ENCODE results near the gene CELF3. TPM values are rescaled to one million over a fixed set of nuclear protein-coding genes. Genes with fewer than 3 reads are reported as not detected.

Gene CELF3
- total and polyA plus RNA-seq, 2 donors (not counting 1 experiment from before 2014, with no cell fraction given) = not detected

- Histone ChIP-seq H3K27me3 (replicated peaks in 1 of 4; ENCODE audit: control extremely low read depth in 1 of 4, control insufficient read depth in 3 of 4, insufficient read depth in 4 of 4, low read length in 3 of 4) (peaks cover 0 to 6% (median 1%) of the 10 kb centered on the region in 4 experiments), H4K20me1 (ENCODE audit: control insufficient read depth, insufficient read depth, low read length, poor library complexity, severe bottlenecking) (no peaks in the 10 kb centered on the region), H3K4me2 (replicated peaks; ENCODE audit: low read depth, low read length, poor library complexity, severe bottlenecking) (no peak overlapping the region), H3K9me3 (ENCODE audit: control extremely low read depth in 1 of 3, control insufficient read depth in 2 of 3, insufficient read depth in 1 of 3, low read length in 2 of 3) (peaks cover 0 to 17% (median 12%) of the 10 kb centered on the region in 3 donors), H3K4me3 (ENCODE audit: control extremely low read depth in 1 of 5, extremely low read depth in 1 of 5, insufficient read depth in 1 of 5, low read depth in 2 of 5, low read length in 4 of 5) (no peak overlapping the region), H3K9ac (ENCODE audit: low read length) (no peak overlapping the region), H3K36me3 (replicated peaks in 1 of 2; ENCODE audit: control extremely low read depth in 1 of 2, control insufficient read depth in 1 of 2, extremely low read depth in 1 of 2, insufficient read depth in 2 of 2, low read length in 1 of 2) (no peaks in the 10 kb centered on the region), H3K27ac (ENCODE audit: low read length in 2 of 2) (no peak overlapping the region), H3K4me1 (ENCODE audit: control insufficient read depth in 2 of 2, insufficient read depth in 2 of 2, low read length in 2 of 2) (no peaks in the 10 kb centered on the region), H2AFZ (ENCODE audit: insufficient read depth, low read depth, low read length, poor library complexity, severe bottlenecking) (no peak overlapping the region), H3K79me2 (ENCODE audit: control insufficient read depth, insufficient read depth, low read length) (no peaks in the 10 kb centered on the region)
- ChIA-PET CTCF (no interaction called here), POLR2A (no interaction called here)
- Mint-ChIP-seq H3K4me1 (no peaks in the 10 kb centered on the region), H3K4me3 (no peak overlapping the region), H3K27ac (no peak overlapping the region), H3K9me3 (ENCODE audit: insufficient read depth) (peaks cover 12% of the 10 kb centered on the region), H3K27me3 (no peaks in the 10 kb centered on the region)
- TF ChIP-seq CTCF (IDR thresholded peaks at IDR 0.05) (no peak), EZH2 (IDR thresholded peaks at IDR 0.05; ENCODE audit: borderline replicate concordance, insufficient read depth, low read depth, low read length, poor library complexity, severe bottlenecking) (no peak)
- ATAC-seq (ENCODE audit: low read depth) (no peak), DNase-seq (no peak)
- 57% methylated on average over 3 of the region's 3 CpGs for WGBS (ENCODE audit: insufficient coverage)
- intact Hi-C loops (cut with micrococcal nuclease) = no loop called here
Measured at GRCh38 chr1:151739590-151740355, 23.2 kb upstream of the CELF3 start.

- H3K9ac ChIP-seq (ENCODE audit: low read length) = no peak overlapping the region
- peaks cover 12% of the 10 kb centered on the region for H3K9me3 Mint-ChIP-seq (ENCODE audit: insufficient read depth)
- H3K4me3 ChIP-seq (ENCODE audit: control extremely low read depth in 1 of 5, extremely low read depth in 1 of 5, insufficient read depth in 1 of 5, low read depth in 2 of 5, low read length in 4 of 5) = no peak overlapping the region
- ChIA-PET POLR2A (no interaction called here), CTCF (no interaction called here)
- no peak overlapping the region for H3K4me3 Mint-ChIP-seq
- TF ChIP-seq CTCF (IDR thresholded peaks at IDR 0.05) = no peak
- TF ChIP-seq EZH2 (IDR thresholded peaks at IDR 0.05; ENCODE audit: borderline replicate concordance, insufficient read depth, low read depth, low read length, poor library complexity, severe bottlenecking) = no peak
- intact Hi-C loops (cut with micrococcal nuclease) = no loop called here
- no peaks in the 10 kb centered on the region for H4K20me1 ChIP-seq (ENCODE audit: control insufficient read depth, insufficient read depth, low read length, poor library complexity, severe bottlenecking)
- DNase-seq = no peak
- ATAC-seq (ENCODE audit: low read depth) = no peak
- H2AFZ ChIP-seq (ENCODE audit: insufficient read depth, low read depth, low read length, poor library complexity, severe bottlenecking) = no peak overlapping the region
- H3K36me3 ChIP-seq (replicated peaks in 1 of 2; ENCODE audit: control extremely low read depth in 1 of 2, control insufficient read depth in 1 of 2, extremely low read depth in 1 of 2, insufficient read depth in 2 of 2, low read length in 1 of 2) = no peaks in the 10 kb centered on the region
- peaks cover 16% of the 10 kb centered on the region for H3K27me3 Mint-ChIP-seq
- no peaks in the 10 kb centered on the region for H3K79me2 ChIP-seq (ENCODE audit: control insufficient read depth, insufficient read depth, low read length)
- H3K4me1 Mint-ChIP-seq = no peaks in the 10 kb centered on the region
- H3K9me3 ChIP-seq (ENCODE audit: control extremely low read depth in 1 of 3, control insufficient read depth in 2 of 3, insufficient read depth in 1 of 3, low read length in 2 of 3) = peaks cover 0 to 17% (median 12%) of the 10 kb centered on the region in 3 donors
- peaks cover 0 to 7% (median 1%) of the 10 kb centered on the region in 4 experiments for H3K27me3 ChIP-seq (replicated peaks in 1 of 4; ENCODE audit: control extremely low read depth in 1 of 4, control insufficient read depth in 3 of 4, insufficient read depth in 4 of 4, low read length in 3 of 4)
- H3K27ac Mint-ChIP-seq = no peak overlapping the region
- no peak overlapping the region for H3K4me2 ChIP-seq (replicated peaks; ENCODE audit: low read depth, low read length, poor library complexity, severe bottlenecking)
- H3K4me1 ChIP-seq (ENCODE audit: control insufficient read depth in 2 of 2, insufficient read depth in 2 of 2, low read length in 2 of 2) = no peaks in the 10 kb centered on the region
- no peak overlapping the region for H3K27ac ChIP-seq (ENCODE audit: low read length in 2 of 2)
Measured at GRCh38 chr1:151737479-151737878, 20.9 kb upstream of the CELF3 start.
